ENCODE data around the gene ACRBP.

ACRBP gene

GRCh38 chr12:6647083-6647604, at the start of gene ACRBP:
ACRBP (minus strand) TSS chr12:6647432; CDS start chr12:6647366, 66 bp downstream.
- Mint-ChIP-seq H3K27ac (peak within 1 kb of the TSS; percentile 79), H3K4me1 (peaks cover 22% of the 10 kb centered on the region), H3K9me3 (peaks cover 7% of the 10 kb centered on the region), H3K36me3 (peaks cover 52% of the 10 kb centered on the region), H3K4me3 (peak within 1 kb of the TSS; percentile 64)
- no peak for DNase-seq (ENCODE audit: low spot score in 2 of 2)
- peak; percentile 61 for ATAC-seq

GRCh38 chr12:6695313-6696045, 48.2 kb upstream of the ACRBP start:
- no peaks in the 10 kb centered on the region for H3K9me3 Mint-ChIP-seq
- ATAC-seq (no peak), DNase-seq (ENCODE audit: low spot score in 2 of 2) (no peak)
- no peaks in the 10 kb centered on the region for H3K36me3 Mint-ChIP-seq
- peak overlapping the region; percentile 16 for H3K27ac Mint-ChIP-seq
- H3K4me3 Mint-ChIP-seq = no peak overlapping the region
- H3K4me1 Mint-ChIP-seq = peaks cover 33% of the 10 kb centered on the region

DNA sequence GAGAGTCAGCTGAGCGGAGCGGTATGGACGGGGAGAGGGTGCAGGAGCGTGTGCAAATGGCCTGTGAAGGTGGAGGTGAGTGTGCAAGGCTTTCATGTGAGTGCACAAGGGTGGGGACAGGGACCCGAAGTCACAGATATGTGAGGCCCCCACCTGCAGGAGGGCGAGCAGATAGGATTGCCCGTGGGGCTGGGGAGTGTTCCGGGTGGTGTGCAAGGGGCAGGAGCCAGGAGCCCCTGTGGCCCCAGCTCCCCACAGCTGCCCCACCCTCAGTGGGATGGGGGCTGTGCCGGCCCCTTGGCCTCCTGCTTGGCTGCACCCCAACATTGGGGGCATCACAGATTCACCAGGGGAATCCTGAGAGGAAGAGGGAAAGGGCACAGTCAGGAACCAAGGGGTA, 47.5 kb upstream of the ACRBP start:
- H3K36me3 Mint-ChIP-seq = peaks cover 5% of the 10 kb centered on the region
- no peaks in the 10 kb centered on the region for H3K9me3 Mint-ChIP-seq
- peaks cover 36% of the 10 kb centered on the region for H3K4me1 Mint-ChIP-seq
- H3K4me3 Mint-ChIP-seq = no peak overlapping the region
- peak overlapping the region; percentile 58 for H3K27ac Mint-ChIP-seq
- ATAC-seq (peak; percentile 4), DNase-seq (ENCODE audit: low spot score in 2 of 2) (no peak)

DNA sequence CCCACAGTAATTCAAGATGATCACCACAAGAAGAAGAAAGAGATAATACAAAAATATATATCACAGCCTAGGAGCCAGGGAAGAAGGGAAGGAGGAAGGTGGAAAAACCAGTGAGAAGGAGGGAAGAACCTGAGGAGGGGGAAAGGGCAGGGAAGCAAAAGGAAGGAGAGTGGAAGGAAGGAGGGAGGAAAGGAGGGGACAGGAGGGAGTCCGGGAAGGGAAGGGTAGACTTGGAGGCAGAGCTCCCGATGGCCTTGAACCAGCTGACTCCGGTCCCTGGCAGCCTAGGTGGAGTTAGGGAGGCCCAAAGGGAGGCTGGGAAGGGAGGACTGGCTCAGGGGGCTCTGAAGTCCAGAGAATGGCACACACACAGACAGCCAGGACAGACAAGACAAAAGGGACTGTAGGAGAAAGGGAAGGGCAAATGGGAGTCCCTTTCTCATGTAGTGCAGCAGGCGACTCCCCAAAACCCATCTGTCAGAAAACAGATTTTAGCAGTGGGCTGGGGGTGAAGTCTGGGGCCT, 46.7 kb upstream of the ACRBP start:
- ATAC-seq = no peak
- Mint-ChIP-seq H3K4me3 (no peak overlapping the region), H3K4me1 (peaks cover 28% of the 10 kb centered on the region), H3K36me3 (peaks cover 13% of the 10 kb centered on the region), H3K27ac (peak overlapping the region; percentile 71), H3K9me3 (no peaks in the 10 kb centered on the region)
- DNase-seq (ENCODE audit: low spot score in 2 of 2) = no peak

- no peak for DNase-seq (ENCODE audit: low spot score in 2 of 2)
- Mint-ChIP-seq H3K9me3 (no peaks in the 10 kb centered on the region), H3K4me3 (no peak overlapping the region), H3K27ac (peak overlapping the region; percentile 71), H3K4me1 (peaks cover 28% of the 10 kb centered on the region), H3K36me3 (peaks cover 23% of the 10 kb centered on the region)
- no peak for ATAC-seq
These were observed 45.7 kb upstream of the ACRBP start for GRCh38 chr12:6692888-6693287.

GRCh38 chr12:6691473-6691872, 44.2 kb upstream of the ACRBP start:
- Mint-ChIP-seq H3K9me3 (no peaks in the 10 kb centered on the region), H3K27ac (no peak overlapping the region), H3K4me3 (peak overlapping the region; percentile 84), H3K4me1 (peaks cover 40% of the 10 kb centered on the region), H3K36me3 (peaks cover 38% of the 10 kb centered on the region)
- ATAC-seq = no peak
- no peak for DNase-seq (ENCODE audit: low spot score in 2 of 2)

- ATAC-seq (peak; percentile 89), DNase-seq (ENCODE audit: low spot score in 2 of 2) (peak; percentile 78 to 96)
- H3K4me3 Mint-ChIP-seq = peak within 1 kb of the TSS; percentile 84
- peaks cover 61% of the 10 kb centered on the region for H3K4me1 Mint-ChIP-seq
- no peaks in the 10 kb centered on the region for H3K9me3 Mint-ChIP-seq
- peaks cover 60% of the 10 kb centered on the region for H3K36me3 Mint-ChIP-seq
- peak within 1 kb of the TSS; percentile 97 for H3K27ac Mint-ChIP-seq
These were observed 42.0 kb upstream of the ACRBP start, which contains the start of gene ZNF384 for GRCh38 chr12:6688999-6689882. ZNF384 (minus strand) TSS chr12:6689375; CDS start chr12:6679520, 9,855 bp downstream.

DNA sequence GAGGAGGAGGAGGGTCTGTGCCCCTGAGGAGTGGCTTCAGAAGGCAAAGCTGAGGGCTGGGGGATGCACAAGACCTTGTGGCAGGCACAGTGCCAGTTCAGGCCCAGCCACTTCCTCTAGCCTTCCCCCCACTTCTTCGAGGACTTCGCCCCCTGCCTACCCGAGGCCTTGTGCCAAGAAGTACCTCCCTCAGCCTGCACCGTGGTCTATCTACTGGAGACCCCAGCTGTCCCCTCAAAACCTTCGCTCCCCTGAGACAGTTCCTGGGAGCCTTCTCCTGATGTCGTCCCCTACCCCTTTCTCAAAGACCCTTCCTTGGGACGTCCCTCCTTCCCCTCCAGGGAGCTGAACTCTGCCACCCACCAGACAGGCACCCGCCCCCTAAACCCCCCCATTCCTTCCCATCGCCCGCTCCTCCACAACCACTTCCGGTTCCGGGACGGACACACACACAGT, 41.3 kb upstream of the ACRBP start:
- H3K4me3 Mint-ChIP-seq = peak overlapping the region; percentile 84
- H3K36me3 Mint-ChIP-seq = peaks cover 67% of the 10 kb centered on the region
- H3K4me1 Mint-ChIP-seq = peaks cover 59% of the 10 kb centered on the region
- DNase-seq (ENCODE audit: low spot score in 2 of 2) (no peak), ATAC-seq (peak; percentile 23)
- no peaks in the 10 kb centered on the region for H3K9me3 Mint-ChIP-seq
- H3K27ac Mint-ChIP-seq = peak overlapping the region; percentile 97

GRCh38 chr12:6685814-6686213, 38.6 kb upstream of the ACRBP start:
- Mint-ChIP-seq H3K4me1 (peaks cover 56% of the 10 kb centered on the region), H3K27ac (peak overlapping the region; percentile 71), H3K36me3 (peaks cover 94% of the 10 kb centered on the region), H3K4me3 (peak overlapping the region; percentile 84), H3K9me3 (no peaks in the 10 kb centered on the region)
- ATAC-seq (no peak), DNase-seq (ENCODE audit: low spot score in 2 of 2) (no peak)

DNA sequence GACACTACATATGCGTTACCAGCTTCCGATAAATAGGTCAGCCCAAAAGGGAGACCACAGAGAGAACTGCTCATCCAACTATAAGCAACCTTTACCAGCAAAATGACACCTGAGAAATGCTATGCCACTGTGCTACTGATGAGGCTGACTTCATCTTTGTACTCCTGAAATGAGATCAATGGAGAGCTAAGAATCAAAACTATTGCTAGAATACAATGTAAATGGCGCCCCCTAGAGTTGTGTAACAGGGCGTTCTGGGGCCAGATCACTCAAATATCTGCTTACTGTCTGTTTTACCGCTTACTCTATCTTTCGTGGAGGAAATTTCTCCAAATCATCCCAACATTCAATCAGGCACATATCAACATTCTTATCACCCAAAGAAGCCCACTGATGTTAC, 37.4 kb upstream of the ACRBP start:
- peaks cover 50% of the 10 kb centered on the region for H3K4me1 Mint-ChIP-seq
- ATAC-seq (peak; percentile 52), DNase-seq (ENCODE audit: low spot score in 2 of 2) (peak; percentile 40 to 70)
- peak overlapping the region; percentile 19 for H3K4me3 Mint-ChIP-seq
- no peaks in the 10 kb centered on the region for H3K9me3 Mint-ChIP-seq
- peaks cover 100% of the 10 kb centered on the region for H3K36me3 Mint-ChIP-seq
- H3K27ac Mint-ChIP-seq = peak overlapping the region; percentile 71

DNA sequence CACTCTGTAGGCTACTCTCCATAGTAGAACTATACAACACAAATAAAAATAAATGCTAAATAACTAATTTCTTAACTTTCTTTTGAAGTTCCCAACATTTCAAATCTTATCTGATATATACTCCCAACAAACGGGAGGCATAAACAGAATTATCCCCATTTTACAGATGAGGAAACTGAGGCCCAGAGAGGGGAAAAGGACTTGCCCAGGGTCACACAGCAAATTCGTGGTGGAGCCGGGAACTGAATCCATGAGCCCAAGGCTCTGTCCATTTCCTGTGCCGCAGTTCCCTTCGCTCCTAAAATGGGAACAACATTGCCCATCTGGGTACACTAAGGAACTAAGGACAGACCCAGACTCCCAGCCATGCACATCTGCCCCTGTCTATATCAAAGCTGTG, 29.7 kb upstream of the ACRBP start:
- H3K36me3 Mint-ChIP-seq = peaks cover 100% of the 10 kb centered on the region
- DNase-seq (ENCODE audit: low spot score in 2 of 2) (no peak), ATAC-seq (no peak)
- no peak overlapping the region for H3K27ac Mint-ChIP-seq
- H3K9me3 Mint-ChIP-seq = no peaks in the 10 kb centered on the region
- no peak overlapping the region for H3K4me3 Mint-ChIP-seq
- no peaks in the 10 kb centered on the region for H3K4me1 Mint-ChIP-seq

DNA sequence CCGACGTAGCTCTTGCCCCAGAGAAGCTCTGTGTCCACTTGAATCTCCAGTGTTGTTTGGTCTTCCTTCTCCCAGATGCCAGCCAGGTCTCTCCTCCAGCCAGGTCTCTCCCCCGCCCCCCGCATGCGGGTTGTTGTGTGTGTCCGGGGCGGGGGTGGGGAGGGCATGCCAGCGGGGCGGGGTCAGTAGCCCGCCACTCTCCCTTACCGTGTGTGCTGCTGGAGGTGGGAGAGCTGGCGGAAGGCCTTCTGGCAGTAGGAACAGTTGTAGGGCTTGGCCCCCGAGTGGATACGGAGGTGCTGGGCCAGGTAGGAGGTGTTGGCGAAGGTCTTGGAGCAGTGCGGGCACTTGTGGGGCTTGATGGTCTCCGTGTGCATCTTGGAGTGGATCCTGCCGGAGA, 24.9 kb upstream of the ACRBP start:
- ATAC-seq = no peak
- H3K4me1 Mint-ChIP-seq = no peaks in the 10 kb centered on the region
- H3K9me3 Mint-ChIP-seq = no peaks in the 10 kb centered on the region
- H3K27ac Mint-ChIP-seq = peak overlapping the region; percentile 79
- no peak for DNase-seq (ENCODE audit: low spot score in 2 of 2)
- peaks cover 100% of the 10 kb centered on the region for H3K36me3 Mint-ChIP-seq
- H3K4me3 Mint-ChIP-seq = no peak overlapping the region

DNA sequence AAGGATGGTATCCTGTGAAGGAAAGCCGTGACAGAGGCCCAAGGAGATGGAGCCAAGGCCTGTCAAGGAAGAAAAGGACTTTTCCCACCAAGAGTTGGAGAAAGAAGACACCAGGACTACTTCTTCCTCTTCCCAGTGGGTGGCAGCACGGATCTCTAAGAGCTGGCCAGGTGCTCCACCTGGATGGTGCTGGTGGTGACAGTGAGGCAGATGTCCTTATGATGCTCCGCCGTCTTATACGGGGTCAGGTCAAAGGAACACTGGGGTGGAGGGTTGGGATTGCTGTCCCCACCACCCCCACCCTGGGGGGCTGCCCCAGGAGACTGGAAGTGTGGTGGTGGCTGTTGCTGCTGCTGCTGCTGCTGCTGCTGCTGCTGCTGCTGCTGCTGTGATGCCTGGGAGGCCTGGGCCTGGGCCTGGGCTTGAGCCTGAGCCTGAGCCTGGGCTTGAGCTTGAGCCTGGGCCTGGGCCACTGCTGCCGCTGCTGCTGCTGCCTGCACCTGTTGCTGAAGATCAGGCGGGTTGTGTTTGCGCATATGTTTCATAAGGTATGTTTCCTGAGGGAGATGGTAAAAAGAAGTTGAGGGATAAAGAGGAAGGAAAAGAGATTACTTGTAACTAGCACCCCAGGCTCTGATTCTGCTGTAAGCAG, 20.5 kb upstream of the ACRBP start:
- peaks cover 93% of the 10 kb centered on the region for H3K36me3 Mint-ChIP-seq
- no peak for ATAC-seq
- no peaks in the 10 kb centered on the region for H3K9me3 Mint-ChIP-seq
- no peak for DNase-seq (ENCODE audit: low spot score in 2 of 2)
- peaks cover 13% of the 10 kb centered on the region for H3K4me1 Mint-ChIP-seq
- peak overlapping the region; percentile 61 for H3K27ac Mint-ChIP-seq
- H3K4me3 Mint-ChIP-seq = no peak overlapping the region

GRCh38 chr12:6666211-6666610, 19.0 kb upstream of the ACRBP start:
- peaks cover 80% of the 10 kb centered on the region for H3K36me3 Mint-ChIP-seq
- H3K27ac Mint-ChIP-seq = peak overlapping the region; percentile 26
- DNase-seq (ENCODE audit: low spot score in 2 of 2) = no peak
- peaks cover 24% of the 10 kb centered on the region for H3K4me1 Mint-ChIP-seq
- no peak for ATAC-seq
- H3K4me3 Mint-ChIP-seq = no peak overlapping the region
- H3K9me3 Mint-ChIP-seq = no peaks in the 10 kb centered on the region

DNA sequence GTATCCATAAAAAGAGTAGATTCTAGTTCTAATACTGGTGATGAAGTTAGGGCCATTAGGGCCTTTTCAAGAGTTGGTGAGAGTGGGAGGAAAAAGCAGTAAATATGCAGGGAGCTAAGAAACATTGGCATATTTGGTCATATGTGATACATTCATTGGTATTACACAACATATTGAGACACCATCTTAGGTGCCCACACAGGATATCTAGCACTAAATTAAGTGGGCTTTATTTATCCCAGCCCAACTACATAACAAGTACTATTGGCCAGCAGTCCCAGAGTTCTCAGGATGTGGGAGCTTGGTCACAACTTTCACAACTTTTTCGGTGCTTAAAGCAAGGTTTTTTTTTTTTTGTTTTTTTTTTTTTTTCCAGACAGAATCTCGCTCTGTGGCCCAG, 17.7 kb upstream of the ACRBP start:
- ATAC-seq (no peak), DNase-seq (ENCODE audit: low spot score in 2 of 2) (no peak)
- Mint-ChIP-seq H3K4me3 (no peak overlapping the region), H3K4me1 (peaks cover 24% of the 10 kb centered on the region), H3K36me3 (peaks cover 68% of the 10 kb centered on the region), H3K27ac (no peak overlapping the region), H3K9me3 (no peaks in the 10 kb centered on the region)
